Renal cortical epithelial cell (primary cell): ENCODE results near the gene SLC8A1. TPM values are rescaled to one million over a fixed set of nuclear protein-coding genes. Genes with fewer than 3 reads are reported as not detected.
A peak's percentile ranks its signal among the peaks of the same experiment; 100 is the strongest.

Experiments used
- DNase-seq: peaks from one replicate; pipeline ENCODE4 v3.0.0-alpha.2; 2011; ENCODE audit warnings: low read depth
- total RNA-seq: library from RNA; depleted of rRNA; stranded (reverse); fragments of >200 nt; gene quantifications from 2 replicates; pipeline ENCODE4 v1.2.3, GENCODE V29; 2014

Gene SLC8A1
- total RNA-seq, 1 donor from 2014 or later: 11.7 TPM

- DNase-seq: no peak
Observed at GRCh38 chr2:40273734-40274182, 178.1 kb downstream of the SLC8A1 start.

DNA sequence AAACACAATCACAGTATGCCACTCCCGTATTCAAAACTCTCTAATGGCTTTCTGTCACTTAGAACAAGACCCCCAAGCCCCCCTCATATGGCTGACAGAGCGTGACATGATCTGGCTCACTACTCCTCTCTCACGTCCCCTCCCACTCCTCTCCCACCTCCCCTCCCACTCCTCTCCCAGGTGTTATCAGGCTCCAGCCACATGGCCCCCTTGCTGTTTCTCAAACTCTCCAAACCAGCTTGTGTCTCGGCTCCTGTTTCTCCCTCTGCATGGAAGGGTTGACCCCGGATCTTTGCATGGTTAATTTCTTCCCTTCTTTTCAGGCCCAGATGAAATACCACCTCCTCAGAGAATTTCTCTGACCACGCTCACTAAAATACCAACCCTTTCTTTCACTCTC lies 180.8 kb downstream of the SLC8A1 start:
- DNase-seq: peak; percentile 47

DNA sequence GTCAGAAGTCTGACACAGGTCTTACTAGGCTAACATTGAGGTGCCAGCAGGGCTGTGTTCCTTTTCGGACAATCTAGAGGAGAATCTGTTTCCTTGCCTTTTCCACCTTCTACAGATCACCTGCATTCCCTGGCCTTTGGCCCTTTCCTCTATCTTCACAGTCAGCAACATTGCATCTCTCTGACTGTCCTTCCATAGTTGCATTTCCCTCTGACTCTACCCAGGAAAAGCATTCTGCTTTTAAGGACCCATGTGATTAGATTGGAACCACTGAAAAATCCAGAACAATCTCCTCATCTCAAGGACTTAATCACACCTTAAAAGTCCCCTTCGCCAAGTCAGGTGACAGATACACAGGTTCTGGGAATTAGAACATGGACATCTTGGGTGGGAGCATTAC lies 181.5 kb downstream of the SLC8A1 start:
- DNase-seq: no peak

DNA sequence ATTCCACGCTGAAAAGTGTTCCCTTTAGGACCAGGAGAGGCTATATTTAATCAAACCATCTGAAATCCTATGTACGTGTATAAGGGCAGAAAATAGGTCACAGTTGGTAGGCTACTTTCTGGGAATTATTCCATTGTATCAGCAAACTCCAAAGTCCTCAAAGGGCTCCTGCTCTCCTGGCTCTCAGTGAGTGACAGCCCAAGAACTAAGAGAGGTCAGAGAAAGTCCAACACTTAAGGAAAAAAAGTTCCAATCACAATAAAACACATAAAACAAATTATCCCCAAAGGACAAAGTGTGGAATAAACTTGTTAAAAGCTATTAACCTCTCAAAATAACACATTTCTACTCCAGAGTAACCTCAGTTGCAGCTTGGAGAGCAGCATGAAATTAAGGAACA lies 183.3 kb downstream of the SLC8A1 start:
- DNase-seq: no peak

- DNase-seq: no peak
Observed at GRCh38 chr2:40266201-40266600, 185.7 kb downstream of the SLC8A1 start.

- no peak for DNase-seq
Observed at GRCh38 chr2:40265602-40266001, 186.3 kb downstream of the SLC8A1 start.

DNA sequence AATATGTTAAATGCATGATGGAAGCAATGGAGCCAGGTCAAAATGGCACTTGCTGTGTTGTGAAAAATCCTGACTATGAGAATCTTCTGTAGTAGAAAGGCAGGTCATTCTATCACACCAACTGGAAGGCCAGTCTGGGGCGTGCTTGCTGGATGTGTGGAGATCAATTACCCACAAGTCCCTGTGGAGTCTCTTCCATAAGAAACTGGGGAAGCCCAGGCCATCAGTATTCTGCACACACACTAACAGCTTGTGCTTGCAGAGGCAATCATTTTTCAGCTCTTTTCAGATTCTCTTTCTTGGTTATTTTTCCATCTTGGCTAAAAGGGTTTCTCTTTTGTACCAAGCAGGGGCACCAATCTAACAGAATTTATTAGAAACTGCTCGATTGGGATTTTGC lies 190.8 kb downstream of the SLC8A1 start:
- DNase-seq: no peak

DNA sequence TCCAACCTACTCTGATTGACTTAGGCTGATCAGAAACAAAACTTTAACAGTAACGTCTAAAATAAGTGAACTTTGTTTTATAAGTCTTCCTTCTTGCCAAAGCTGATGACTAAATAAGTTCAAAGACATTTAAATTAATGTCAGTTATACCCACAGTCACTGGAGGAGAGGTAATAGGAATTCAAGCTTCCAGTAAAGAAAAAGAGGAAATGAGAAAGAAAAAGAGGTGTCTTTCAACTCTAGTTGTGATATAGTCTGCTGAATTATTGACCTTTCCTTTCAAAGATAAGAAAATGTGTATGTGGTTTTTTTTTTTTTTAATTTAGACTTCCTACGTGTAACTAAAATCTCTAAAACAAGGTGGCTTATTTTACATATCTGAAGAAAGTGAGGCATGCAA lies 191.5 kb downstream of the SLC8A1 start:
- peak; percentile 15 for DNase-seq

- peak; percentile 51 for DNase-seq
Observed at GRCh38 chr2:40259900-40260299, 192.0 kb downstream of the SLC8A1 start.

DNA sequence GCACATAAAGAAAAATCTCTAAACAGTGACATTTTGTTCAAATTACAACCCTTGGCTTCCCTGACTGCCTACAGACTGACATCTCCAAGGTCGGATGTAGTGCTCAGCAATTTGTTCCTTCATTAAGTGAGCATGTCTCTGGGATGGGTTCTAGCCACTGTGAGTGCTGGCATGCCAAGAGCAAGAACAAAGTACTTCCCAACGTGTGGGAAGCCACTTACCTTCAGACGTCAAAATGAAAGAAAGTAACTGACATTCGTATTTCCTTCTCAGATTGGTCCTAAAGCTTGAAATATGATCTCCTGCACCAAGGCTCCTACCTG lies 193.8 kb downstream of the SLC8A1 start:
- no peak for DNase-seq

DNA sequence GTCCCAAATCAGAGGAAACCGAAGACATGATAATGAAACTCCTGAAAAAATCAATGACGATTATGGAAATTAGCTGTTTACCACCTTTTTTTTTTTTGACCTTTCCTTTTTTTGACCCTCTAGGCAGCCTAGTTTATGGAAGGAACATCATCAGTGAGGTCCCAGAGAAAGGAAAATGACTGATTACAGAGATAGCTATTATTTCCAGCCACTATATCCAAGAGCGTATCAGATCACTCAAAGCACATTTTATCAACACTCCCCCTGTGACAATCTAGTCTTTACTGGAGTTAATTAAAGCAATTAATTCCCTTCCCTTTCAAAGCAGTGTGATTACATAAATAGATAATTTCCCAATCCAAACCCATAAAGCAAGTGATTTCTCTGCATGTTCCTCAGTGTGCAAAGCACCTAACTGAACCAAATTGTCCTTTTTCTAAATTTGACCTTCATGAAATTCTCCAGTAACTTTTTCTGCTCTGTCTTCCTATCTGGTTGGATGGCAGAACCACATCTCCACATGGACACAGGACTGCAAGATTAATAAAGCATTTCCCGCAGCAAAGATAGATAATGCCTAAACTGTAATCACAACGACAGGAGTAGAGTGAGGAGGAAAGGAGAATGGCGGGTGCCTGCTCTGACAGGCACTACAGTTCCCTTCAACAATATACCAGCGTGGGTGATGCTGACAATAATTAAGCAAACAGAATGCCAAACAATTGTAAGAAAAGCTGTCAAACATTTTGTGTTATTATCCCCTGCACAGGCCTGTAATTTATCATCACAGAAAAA lies 194.4 kb downstream of the SLC8A1 start:
- DNase-seq: no peak

DNA sequence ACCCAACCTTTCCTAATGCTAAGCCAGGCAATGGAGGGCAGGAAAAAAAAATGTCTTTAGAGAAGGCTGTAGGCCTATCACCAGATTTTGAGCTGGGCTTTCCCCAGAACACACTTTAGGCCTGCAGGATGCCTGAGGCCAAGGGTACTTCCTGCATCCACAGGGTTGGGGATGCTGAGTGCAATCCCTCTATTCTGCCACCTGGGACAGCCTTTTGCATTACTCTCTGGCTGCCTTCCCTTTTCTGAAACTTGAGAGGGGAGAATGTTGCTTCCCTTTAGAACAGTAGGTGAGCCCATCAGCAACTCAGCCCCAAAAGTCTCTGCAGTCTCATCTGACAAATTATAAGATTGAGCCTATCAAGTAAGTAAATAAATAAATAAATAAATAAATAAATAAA lies 195.2 kb downstream of the SLC8A1 start:
- no peak for DNase-seq

DNA sequence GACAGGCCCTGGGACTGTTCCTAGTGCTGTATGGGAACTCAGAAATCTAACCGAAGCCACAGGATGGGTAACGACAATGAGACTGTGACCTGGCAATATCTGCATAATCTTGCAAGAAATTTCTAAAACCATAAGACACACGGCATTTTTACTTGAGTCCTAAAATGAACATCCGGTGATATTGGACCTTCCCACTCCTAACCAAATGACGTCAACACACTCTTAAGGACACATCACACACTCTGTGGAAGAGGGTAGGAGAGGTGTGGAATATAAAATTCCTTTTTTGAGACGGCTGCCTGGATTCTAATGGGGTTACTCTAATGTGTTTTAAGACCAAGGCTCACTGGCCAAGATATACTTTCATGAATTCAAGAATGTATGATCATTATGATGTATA lies 195.9 kb downstream of the SLC8A1 start:
- no peak for DNase-seq

DNA sequence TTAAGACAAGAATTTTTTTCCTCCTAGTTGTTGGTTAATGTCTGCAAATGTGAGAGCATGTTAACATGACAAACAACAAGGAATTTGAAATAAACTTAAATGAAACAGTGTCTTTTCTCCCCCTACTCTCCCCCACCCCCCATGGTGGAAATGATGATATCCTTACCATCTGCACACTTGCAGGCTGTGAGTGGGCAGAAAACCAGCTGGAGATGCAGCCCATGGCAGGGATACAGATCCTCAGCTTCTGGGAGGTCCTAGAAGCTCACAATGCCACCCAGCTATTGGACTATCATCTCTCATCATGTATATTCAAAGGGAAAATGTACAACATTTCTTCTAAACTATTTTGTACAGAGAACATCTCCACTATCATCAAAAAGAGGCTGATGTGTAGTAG lies 196.8 kb downstream of the SLC8A1 start:
- no peak for DNase-seq

- no peak for DNase-seq
Observed at GRCh38 chr2:40254611-40255010, 197.3 kb downstream of the SLC8A1 start.

DNA sequence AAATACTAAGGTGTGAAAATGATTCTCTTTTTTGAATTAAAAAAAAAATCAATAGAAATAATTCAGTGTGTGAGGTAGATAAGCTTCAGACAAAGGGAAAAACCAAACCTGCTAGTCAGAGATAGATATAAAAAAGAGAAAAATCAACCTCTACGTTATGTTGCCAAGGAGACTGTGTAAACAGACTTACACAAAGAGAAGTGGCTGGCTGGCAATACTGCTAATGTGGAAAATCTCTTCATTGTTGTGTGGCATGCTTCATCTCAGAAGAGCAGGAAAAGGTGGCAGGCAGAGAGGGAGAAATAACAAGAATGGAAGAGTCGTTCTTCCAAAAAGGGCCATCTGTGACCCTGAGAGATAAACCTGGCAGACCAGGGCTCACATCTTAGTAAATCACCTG lies 200.8 kb downstream of the SLC8A1 start:
- DNase-seq: peak; percentile 58

- no peak for DNase-seq
Observed at GRCh38 chr2:40249577-40249976, 202.3 kb downstream of the SLC8A1 start.

- no peak for DNase-seq
Observed at GRCh38 chr2:40248294-40248693, 203.6 kb downstream of the SLC8A1 start.

GRCh38 chr2:40244675-40245074 lies 207.2 kb downstream of the SLC8A1 start:
- DNase-seq: peak; percentile 69

DNA sequence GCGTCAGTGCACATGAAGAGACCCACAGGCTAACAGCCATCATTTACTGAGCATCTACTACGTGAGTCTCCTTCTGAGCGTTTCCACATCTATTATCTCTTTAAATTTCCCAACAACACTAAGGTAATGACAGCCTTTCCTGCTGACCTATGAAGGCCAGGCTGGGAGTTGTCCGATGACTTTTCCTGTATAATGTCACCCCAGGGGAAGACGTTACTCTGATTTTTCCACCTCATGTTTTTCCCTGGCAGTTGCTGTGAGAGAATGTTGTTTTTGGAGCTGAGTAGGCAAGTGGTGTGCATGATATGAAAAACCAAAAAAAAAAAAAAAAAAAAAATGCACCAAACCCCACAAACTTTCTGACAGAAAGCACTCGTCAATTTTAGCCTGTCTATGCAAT lies 207.6 kb downstream of the SLC8A1 start:
- no peak for DNase-seq

DNA sequence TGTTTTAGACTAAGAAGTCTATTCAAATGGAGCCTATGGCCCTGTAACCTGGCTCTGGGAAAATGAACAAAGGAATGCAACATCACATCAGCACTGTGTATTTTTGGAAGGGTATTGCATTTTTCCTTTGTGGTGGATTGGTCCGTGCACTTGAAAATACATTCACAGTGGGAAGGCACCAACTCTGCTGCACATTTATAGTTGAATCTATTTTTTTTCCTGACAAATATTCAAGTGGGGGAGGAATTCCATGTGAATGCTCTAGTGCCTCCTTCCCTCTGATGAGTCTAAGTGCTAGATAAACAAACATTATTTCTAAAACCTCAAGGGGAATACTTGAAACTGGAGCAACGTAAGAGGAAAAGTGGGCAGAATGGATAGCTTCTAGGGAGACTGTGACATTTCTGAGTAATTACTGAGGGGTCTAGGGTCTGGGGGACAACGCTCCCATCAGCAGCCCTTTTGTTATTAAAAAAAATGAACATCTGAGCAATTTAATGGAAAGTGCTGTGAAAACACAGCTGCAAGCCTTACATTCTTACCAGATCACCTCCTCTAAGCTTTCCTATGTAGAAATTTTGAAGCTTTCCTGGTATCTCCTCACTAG lies 208.2 kb downstream of the SLC8A1 start:
- peak; percentile 65 for DNase-seq

- DNase-seq: no peak
Observed at GRCh38 chr2:40242315-40242714, 209.6 kb downstream of the SLC8A1 start.

- peak; percentile 49 for DNase-seq
Observed at GRCh38 chr2:40240070-40240469, 211.8 kb downstream of the SLC8A1 start.
